ENCODE data around the gene SCAF8. TPM values are rescaled to one million over a fixed set of nuclear protein-coding genes. Genes with fewer than 3 reads are reported as not detected.

Gene SCAF8
- total RNA-seq, 1 donor from 2014 or later = 46.1 TPM

GRCh38 chr6:154783229-154783628 lies 50.0 kb downstream of the SCAF8 start:
- Mint-ChIP-seq H3K4me3 (ENCODE audit: unreplicated experiment) (no peak overlapping the region), H3K27me3 (ENCODE audit: unreplicated experiment) (no peaks in the 10 kb centered on the region), H3K9me3 (ENCODE audit: unreplicated experiment) (no peaks in the 10 kb centered on the region), H3K27ac (ENCODE audit: unreplicated experiment) (no peak overlapping the region), H3K4me1 (ENCODE audit: unreplicated experiment) (no peaks in the 10 kb centered on the region), H3K36me3 (ENCODE audit: unreplicated experiment) (peaks cover 38% of the 10 kb centered on the region)
- no peak for DNase-seq (ENCODE audit: extremely low spot score, unreplicated experiment)
- TF ChIP-seq CTCF (IDR thresholded peaks at IDR 0.05) = no peak

- DNase-seq (ENCODE audit: extremely low spot score, unreplicated experiment) = no peak
- Mint-ChIP-seq H3K9me3 (ENCODE audit: unreplicated experiment) (no peaks in the 10 kb centered on the region), H3K4me1 (ENCODE audit: unreplicated experiment) (no peaks in the 10 kb centered on the region), H3K4me3 (ENCODE audit: unreplicated experiment) (no peak overlapping the region), H3K27ac (ENCODE audit: unreplicated experiment) (no peak overlapping the region), H3K27me3 (ENCODE audit: unreplicated experiment) (no peaks in the 10 kb centered on the region), H3K36me3 (ENCODE audit: unreplicated experiment) (peaks cover 41% of the 10 kb centered on the region)
- TF ChIP-seq CTCF (IDR thresholded peaks at IDR 0.05) = no peak
These were observed 51.9 kb downstream of the SCAF8 start for GRCh38 chr6:154785075-154785474.

GRCh38 chr6:154786144-154786868 lies 53.1 kb downstream of the SCAF8 start:
- H3K36me3 Mint-ChIP-seq (ENCODE audit: unreplicated experiment) = peaks cover 32% of the 10 kb centered on the region
- H3K27ac Mint-ChIP-seq (ENCODE audit: unreplicated experiment) = no peak overlapping the region
- H3K27me3 Mint-ChIP-seq (ENCODE audit: unreplicated experiment) = no peaks in the 10 kb centered on the region

GRCh38 chr6:154791556-154792317 lies 58.5 kb downstream of the SCAF8 start:
- H3K27ac Mint-ChIP-seq (ENCODE audit: unreplicated experiment) = no peak overlapping the region
- no peaks in the 10 kb centered on the region for H3K27me3 Mint-ChIP-seq (ENCODE audit: unreplicated experiment)
- H3K4me3 Mint-ChIP-seq (ENCODE audit: unreplicated experiment) = no peak overlapping the region
- TF ChIP-seq CTCF (IDR thresholded peaks at IDR 0.05) = no peak
- peaks cover 16% of the 10 kb centered on the region for H3K4me1 Mint-ChIP-seq (ENCODE audit: unreplicated experiment)
- H3K36me3 Mint-ChIP-seq (ENCODE audit: unreplicated experiment) = peaks cover 34% of the 10 kb centered on the region
- no peaks in the 10 kb centered on the region for H3K9me3 Mint-ChIP-seq (ENCODE audit: unreplicated experiment)
- no peak for DNase-seq (ENCODE audit: extremely low spot score, unreplicated experiment)

More at GRCh38 chr6:154786144-154786868, 53.1 kb downstream of the SCAF8 start:
- no peaks in the 10 kb centered on the region for H3K9me3 Mint-ChIP-seq (ENCODE audit: unreplicated experiment)
- no peak for TF ChIP-seq CTCF (IDR thresholded peaks at IDR 0.05)
- H3K4me3 Mint-ChIP-seq (ENCODE audit: unreplicated experiment) = no peak overlapping the region
- DNase-seq (ENCODE audit: extremely low spot score, unreplicated experiment) = no peak
- peaks cover 2% of the 10 kb centered on the region for H3K4me1 Mint-ChIP-seq (ENCODE audit: unreplicated experiment)

GRCh38 chr6:154792325-154792724 lies 59.1 kb downstream of the SCAF8 start:
- Mint-ChIP-seq H3K36me3 (ENCODE audit: unreplicated experiment) (peaks cover 29% of the 10 kb centered on the region), H3K9me3 (ENCODE audit: unreplicated experiment) (no peaks in the 10 kb centered on the region), H3K4me3 (ENCODE audit: unreplicated experiment) (no peak overlapping the region), H3K27ac (ENCODE audit: unreplicated experiment) (no peak overlapping the region), H3K4me1 (ENCODE audit: unreplicated experiment) (peaks cover 16% of the 10 kb centered on the region), H3K27me3 (ENCODE audit: unreplicated experiment) (no peaks in the 10 kb centered on the region)
- TF ChIP-seq CTCF (IDR thresholded peaks at IDR 0.05) = no peak
- DNase-seq (ENCODE audit: extremely low spot score, unreplicated experiment) = no peak

All from osteocyte (in vitro differentiated cells).